Measurements from ENCODE around the gene TMPRSS7.

DNA sequence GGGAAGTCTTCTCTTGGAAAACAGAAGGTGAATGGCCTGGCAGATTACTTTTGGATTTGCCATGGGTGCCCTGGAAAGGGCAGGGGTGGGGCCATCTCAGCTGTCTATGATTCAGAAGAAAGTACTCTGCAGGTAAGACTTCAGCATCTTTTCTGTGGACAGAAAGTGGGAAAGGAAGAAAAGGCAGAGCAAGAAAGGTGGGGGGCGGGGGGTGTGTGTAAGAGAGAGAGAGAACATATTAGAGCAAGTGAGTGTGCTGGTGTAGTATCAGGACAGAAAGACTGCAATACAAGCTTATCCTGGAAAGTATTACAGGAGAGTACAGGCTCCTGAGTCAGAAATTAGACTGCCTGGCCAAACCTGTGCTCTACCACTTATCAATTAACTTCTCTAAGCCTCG lies 30.3 kb upstream of the TMPRSS7 start:
- TF ChIP-seq CTCF (IDR thresholded peaks at IDR 0.05): no peak
- TF ChIP-seq POLR2A (IDR thresholded peaks at IDR 0.05): no peak
- no peak for TF ChIP-seq POLR2AphosphoS5 (IDR thresholded peaks at IDR 0.05)
- no peak for TF ChIP-seq EP300 (IDR thresholded peaks at IDR 0.05)
